Endothelial cell (in vitro differentiated cells): ENCODE measurements around the gene OR6Q1. TPM values are rescaled to one million over a fixed set of nuclear protein-coding genes. Genes with fewer than 3 reads are reported as not detected.

Source experiments
- DNase-seq: peaks from one replicate; pipeline ENCODE4 v3.0.0; 2021; ENCODE audit warnings: low spot score
- H3K27ac Mint-ChIP-seq: one replicate; pipeline ENCODE4 v1.8.0; 2021; ENCODE audit warnings: mixed read lengths, inconsistent platforms; ENCODE audit not compliant: unreplicated experiment
- H3K27me3 Mint-ChIP-seq: one replicate; pipeline ENCODE4 v1.8.0; 2021; ENCODE audit warnings: mild to moderate bottlenecking, moderate library complexity, mixed read lengths, inconsistent platforms; ENCODE audit not compliant: unreplicated experiment
- H3K36me3 Mint-ChIP-seq: one replicate; pipeline ENCODE4 v1.8.0; 2021; ENCODE audit warnings: mild to moderate bottlenecking, low read depth, mixed read lengths, inconsistent platforms; ENCODE audit not compliant: unreplicated experiment
- H3K4me1 Mint-ChIP-seq: one replicate; pipeline ENCODE4 v1.8.0; 2021; ENCODE audit warnings: mild to moderate bottlenecking, mixed read lengths, inconsistent platforms; ENCODE audit not compliant: unreplicated experiment
- H3K4me3 Mint-ChIP-seq: one replicate; pipeline ENCODE4 v1.8.0; 2021; ENCODE audit warnings: mild to moderate bottlenecking, mixed read lengths, inconsistent platforms; ENCODE audit not compliant: unreplicated experiment
- H3K9me3 Mint-ChIP-seq: one replicate; pipeline ENCODE4 v1.8.0; 2021; ENCODE audit warnings: mixed read lengths, inconsistent platforms; ENCODE audit not compliant: unreplicated experiment
- total RNA-seq: library from RNA; stranded (reverse); fragmentation: NEBNext Ultra II Directional; extraction: Animal tissue kit (Norgen Biotek cat#: 25700); gene quantifications from one replicate; pipeline ENCODE4 v1.2.1, GENCODE V29; 2021; ENCODE audit not compliant: unreplicated experiment
- TF ChIP-seq, protein P1 (sequence below): fragments of 200-600 bp; sonication (generic); IDR thresholded peaks from one replicate; pipeline ENCODE4 v1.5.0; 2021; ENCODE audit warnings: antibody characterized with exemption; ENCODE audit not compliant: unreplicated experiment

Gene OR6Q1
- total RNA-seq, 1 donor from 2014 or later = not detected

DNA sequence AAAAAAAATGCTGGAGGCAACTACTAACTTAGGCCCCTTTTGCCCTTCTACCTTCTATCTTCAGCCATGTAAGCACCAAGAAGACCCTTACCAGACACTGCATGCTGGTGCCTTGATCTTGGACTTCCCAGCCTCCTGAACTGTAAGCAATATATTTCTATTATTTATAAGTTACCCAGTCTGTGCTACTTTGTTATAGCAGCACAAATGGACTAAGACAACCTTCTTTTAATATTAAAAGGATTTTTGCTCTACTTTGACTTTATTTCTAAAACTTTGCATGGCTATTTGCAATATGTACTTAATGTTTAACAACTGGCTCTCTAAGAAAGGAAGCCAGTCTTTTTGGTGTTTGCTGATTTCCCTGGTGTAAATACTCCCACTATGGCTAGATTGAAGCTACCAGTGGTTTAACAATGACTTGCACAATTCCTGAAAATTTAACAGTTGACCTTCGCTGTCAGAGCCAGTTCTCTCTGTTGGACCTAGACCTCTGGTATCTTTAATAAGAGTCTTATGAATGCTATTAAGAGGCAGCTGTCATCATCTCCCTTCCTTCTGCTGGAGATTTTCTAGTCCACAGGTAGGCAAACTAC is 25.2 kb downstream of the OR6Q1 start:
- Mint-ChIP-seq H3K27me3 (no peaks in the 10 kb centered on the region), H3K27ac (no peak overlapping the region), H3K4me1 (peaks cover 9% of the 10 kb centered on the region), H3K9me3 (no peaks in the 10 kb centered on the region), H3K4me3 (no peak overlapping the region), H3K36me3 (no peaks in the 10 kb centered on the region)
- no peak for DNase-seq
- TF ChIP-seq, protein P1, sequence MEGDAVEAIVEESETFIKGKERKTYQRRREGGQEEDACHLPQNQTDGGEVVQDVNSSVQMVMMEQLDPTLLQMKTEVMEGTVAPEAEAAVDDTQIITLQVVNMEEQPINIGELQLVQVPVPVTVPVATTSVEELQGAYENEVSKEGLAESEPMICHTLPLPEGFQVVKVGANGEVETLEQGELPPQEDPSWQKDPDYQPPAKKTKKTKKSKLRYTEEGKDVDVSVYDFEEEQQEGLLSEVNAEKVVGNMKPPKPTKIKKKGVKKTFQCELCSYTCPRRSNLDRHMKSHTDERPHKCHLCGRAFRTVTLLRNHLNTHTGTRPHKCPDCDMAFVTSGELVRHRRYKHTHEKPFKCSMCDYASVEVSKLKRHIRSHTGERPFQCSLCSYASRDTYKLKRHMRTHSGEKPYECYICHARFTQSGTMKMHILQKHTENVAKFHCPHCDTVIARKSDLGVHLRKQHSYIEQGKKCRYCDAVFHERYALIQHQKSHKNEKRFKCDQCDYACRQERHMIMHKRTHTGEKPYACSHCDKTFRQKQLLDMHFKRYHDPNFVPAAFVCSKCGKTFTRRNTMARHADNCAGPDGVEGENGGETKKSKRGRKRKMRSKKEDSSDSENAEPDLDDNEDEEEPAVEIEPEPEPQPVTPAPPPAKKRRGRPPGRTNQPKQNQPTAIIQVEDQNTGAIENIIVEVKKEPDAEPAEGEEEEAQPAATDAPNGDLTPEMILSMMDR = no peak

- Mint-ChIP-seq H3K27ac (no peak overlapping the region), H3K4me3 (no peak overlapping the region), H3K27me3 (no peaks in the 10 kb centered on the region), H3K4me1 (peaks cover 11% of the 10 kb centered on the region), H3K36me3 (no peaks in the 10 kb centered on the region), H3K9me3 (no peaks in the 10 kb centered on the region)
- no peak for DNase-seq
- TF ChIP-seq, protein P1 = no peak
Observed at GRCh38 chr11:58057481-58057880, 26.7 kb downstream of the OR6Q1 start.

DNA sequence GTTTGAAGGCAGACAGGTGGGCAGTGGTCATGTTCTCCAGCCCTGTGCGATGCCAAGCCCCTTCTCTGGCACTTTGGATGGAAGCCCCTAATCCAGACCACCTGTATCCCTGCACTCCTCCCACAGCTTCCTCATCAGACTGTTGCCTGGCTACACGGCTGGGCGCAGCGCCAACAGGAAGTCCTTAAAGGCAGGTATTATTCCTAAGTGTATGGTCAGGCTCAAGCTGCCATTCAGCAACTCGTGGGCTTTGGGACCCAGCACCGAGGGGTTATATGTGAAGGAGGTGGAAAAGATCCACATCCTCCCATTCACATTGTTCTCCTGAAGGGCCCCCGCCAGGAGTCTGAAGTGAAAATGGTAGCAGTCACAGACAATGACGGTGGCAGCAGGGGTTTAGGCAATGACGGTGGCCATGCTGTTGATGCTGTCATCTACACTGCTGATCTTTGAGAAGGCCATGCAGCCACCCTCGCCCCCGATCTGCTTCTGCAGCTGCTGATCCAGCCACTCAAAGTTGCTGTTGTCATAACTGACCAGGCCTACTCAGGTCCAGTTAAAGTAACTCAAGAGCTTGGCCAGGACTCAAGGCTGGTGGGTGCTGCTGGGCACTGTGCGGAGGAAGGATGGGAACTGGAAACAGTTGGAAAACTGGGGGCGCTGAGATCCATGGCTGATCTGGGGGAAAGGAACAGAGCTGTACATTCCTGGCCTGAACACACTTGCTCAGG is 27.7 kb downstream of the OR6Q1 start:
- H3K4me3 Mint-ChIP-seq = no peak overlapping the region
- DNase-seq = no peak

GRCh38 chr11:58059007-58059350 is 28.2 kb downstream of the OR6Q1 start:
- peak overlapping the region; percentile 48 for H3K27ac Mint-ChIP-seq
- TF ChIP-seq, protein P1 = no peak
- DNase-seq = no peak
- H3K4me3 Mint-ChIP-seq = no peak overlapping the region
- H3K36me3 Mint-ChIP-seq = no peaks in the 10 kb centered on the region
- no peaks in the 10 kb centered on the region for H3K9me3 Mint-ChIP-seq
- no peaks in the 10 kb centered on the region for H3K27me3 Mint-ChIP-seq
- H3K4me1 Mint-ChIP-seq = peaks cover 11% of the 10 kb centered on the region

More for the DNA sequence above, 27.7 kb downstream of the OR6Q1 start:
- Mint-ChIP-seq H3K27ac (peak overlapping the region; percentile 48), H3K4me1 (peaks cover 11% of the 10 kb centered on the region), H3K27me3 (no peaks in the 10 kb centered on the region), H3K9me3 (no peaks in the 10 kb centered on the region), H3K36me3 (no peaks in the 10 kb centered on the region)
- TF ChIP-seq, protein P1 = no peak

GRCh38 chr11:58060535-58060934 is 29.8 kb downstream of the OR6Q1 start:
- TF ChIP-seq, protein P1 = no peak

More at GRCh38 chr11:58060535-58060934, 29.8 kb downstream of the OR6Q1 start:
- Mint-ChIP-seq H3K4me3 (no peak overlapping the region), H3K27me3 (no peaks in the 10 kb centered on the region), H3K36me3 (no peaks in the 10 kb centered on the region), H3K9me3 (no peaks in the 10 kb centered on the region), H3K4me1 (peaks cover 11% of the 10 kb centered on the region), H3K27ac (no peak overlapping the region)
- no peak for DNase-seq
